T-helper 2 cell treated with Interferon-gamma antibody and Interleukin-4, amounts not matched to agents 100 ng/mL and 5 ng/mL, for 36 hours (primary cell): Measurements from ENCODE around the gene TBC1D20. TPM values are rescaled to one million over a fixed set of nuclear protein-coding genes. Genes with fewer than 3 reads are reported as not detected.

Experiments used
- intact Hi-C: fragments of 100-400 bp; cut with micrococcal nuclease; formaldehyde crosslinking; loops from one replicate; pipeline ENCODE4 v1.15.1; 2023
- total RNA-seq: library from RNA; stranded (reverse); gene quantifications from 2 replicates; pipeline ENCODE4 v1.2.3, GENCODE V29; 2022

Gene TBC1D20
- total RNA-seq, 1 donor from 2014 or later, result 32.2 TPM

DNA sequence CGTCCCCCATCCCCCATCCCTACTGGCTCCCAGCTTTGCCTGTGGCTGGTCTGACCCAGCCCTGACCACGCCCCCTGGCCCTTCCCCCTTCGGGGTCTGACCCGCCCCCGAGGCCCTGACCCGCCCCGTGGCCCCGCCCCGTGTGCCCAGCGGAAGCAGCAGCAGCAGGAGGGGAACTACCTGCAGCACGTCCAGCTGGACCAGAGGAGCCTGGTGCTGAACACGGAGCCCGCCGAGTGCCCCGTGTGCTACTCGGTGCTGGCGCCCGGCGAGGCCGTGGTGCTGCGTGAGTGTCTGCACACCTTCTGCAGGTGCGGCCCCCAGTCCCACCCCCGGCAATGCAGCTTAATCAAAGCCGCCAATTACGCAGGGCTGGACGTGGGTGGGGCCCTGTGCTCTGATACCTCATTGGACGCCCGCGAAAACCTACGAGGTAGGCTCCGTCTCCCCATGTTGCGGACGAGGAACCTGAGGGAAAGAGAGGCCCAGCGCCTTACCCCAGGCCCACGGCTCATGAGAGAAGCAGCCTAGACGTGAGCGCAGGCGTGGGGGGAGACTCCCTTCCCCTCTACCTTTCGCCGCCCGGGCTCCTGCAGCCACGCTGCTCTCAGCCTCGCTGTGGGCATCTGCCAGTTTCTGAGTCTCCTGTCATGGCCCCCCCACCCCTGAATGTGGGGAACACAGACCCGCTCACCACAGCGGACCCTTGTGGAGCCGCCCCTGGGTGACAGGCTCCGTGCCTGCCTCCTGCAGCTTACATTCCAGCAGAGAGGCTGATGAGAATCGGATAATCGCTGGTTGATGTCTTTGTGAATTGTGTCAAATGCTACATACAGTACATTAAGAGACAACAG lies 41.4 kb downstream of the TBC1D20 start:
- intact Hi-C loops, result loop anchor here (5.0 kb wide), 1 partner anchor 59 kb away; no protein-coding TSS in a partner anchor

DNA sequence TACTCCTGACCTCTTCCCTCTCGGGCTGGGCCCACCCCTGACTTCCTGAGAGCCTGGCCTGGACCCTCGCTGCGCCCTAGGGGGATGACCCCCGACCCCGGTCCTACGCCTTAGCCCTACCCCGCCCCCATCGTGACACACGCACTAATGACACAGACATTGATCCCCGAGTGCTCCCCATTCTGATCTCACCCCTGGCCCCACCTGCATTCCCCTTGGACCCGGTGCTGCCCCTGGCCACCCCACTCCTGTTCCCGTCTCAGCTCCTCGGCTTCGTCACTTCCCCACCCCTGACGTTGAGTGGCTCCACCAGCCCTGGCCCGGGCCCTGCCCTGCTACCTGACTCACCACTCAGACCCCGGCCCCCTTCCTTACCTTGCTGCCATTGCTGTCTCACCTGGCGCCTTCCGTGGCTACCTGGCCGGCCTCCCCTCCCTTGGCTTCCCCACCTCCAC lies 42.1 kb downstream of the TBC1D20 start:
- intact Hi-C loops, result loop anchor here (5.0 kb wide), 1 partner anchor 58 kb away; no protein-coding TSS in a partner anchor

- intact Hi-C loops, result loop anchor here (5.0 kb wide), 1 partner anchor 57 kb away; no protein-coding TSS in a partner anchor
Measured at GRCh38 chr20:419556-420165, 42.7 kb downstream of the TBC1D20 start.

GRCh38 chr20:418858-419365 lies 43.4 kb downstream of the TBC1D20 start:
- intact Hi-C loops, result no loop called here

- intact Hi-C loops, result no loop called here
Measured at GRCh38 chr20:417801-418342, 44.5 kb downstream of the TBC1D20 start.

- intact Hi-C loops, result no loop called here
Measured at GRCh38 chr20:416950-417800, 45.2 kb downstream of the TBC1D20 start.

DNA sequence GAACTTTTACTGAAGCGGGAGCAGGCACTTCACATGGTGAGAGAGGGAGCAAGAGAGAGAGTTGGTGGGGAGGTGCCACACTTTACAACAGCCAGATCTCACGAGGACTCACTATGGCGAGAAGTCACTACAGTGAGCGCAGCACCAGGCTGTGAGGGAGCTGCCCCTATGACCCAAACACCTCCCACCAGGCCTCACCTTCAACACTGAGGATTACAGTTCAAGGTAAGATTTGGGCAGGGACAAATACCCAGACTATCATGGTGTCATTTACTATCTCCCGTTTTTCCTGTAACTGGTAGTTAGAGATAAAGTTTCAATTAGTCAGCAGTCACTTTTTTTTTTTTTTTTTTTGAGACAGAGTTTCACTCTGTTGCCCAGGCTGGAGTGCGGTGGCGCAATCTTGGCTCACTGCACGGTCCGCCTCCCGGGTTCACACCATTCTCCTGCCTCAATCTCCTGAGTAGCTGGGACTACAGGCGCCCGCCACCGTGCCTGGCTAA lies 46.5 kb downstream of the TBC1D20 start:
- intact Hi-C loops, result no loop called here

DNA sequence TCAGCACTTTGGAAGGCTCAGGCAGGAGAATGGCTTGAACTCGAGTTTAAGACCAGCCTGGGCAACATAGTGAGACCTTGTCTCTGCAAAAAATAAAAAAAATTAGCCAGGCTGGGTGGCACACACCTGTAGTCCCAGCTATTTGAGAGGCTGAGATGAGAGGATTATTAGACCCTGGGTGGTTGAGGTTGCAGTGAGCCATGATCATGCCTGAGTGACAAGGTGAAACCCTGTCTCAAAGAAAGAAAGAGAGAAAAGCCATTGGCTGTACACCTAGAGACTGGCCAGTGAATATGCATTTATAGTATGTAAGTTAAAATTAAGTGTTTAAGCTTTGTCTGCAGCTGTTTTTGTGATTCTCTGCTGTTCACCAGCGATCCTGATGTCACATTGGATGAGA lies 48.2 kb downstream of the TBC1D20 start:
- intact Hi-C loops, result no loop called here

GRCh38 chr20:412081-412480 lies 50.3 kb downstream of the TBC1D20 start:
- intact Hi-C loops, result no loop called here

- intact Hi-C loops, result loop anchor here (10.0 kb wide), 1 partner anchor 425 kb away; the partner anchor contains the start of gene FAM110A
Measured at GRCh38 chr20:409697-410559, 52.4 kb downstream of the TBC1D20 start.

- intact Hi-C loops, result loop anchor here (1.0 to 10.0 kb wide), 4 partner anchors 24 to 426 kb away; partner anchors contain the start of genes FAM110A and TBC1D20
Measured at GRCh38 chr20:408843-409696, 53.3 kb downstream of the TBC1D20 start.

DNA sequence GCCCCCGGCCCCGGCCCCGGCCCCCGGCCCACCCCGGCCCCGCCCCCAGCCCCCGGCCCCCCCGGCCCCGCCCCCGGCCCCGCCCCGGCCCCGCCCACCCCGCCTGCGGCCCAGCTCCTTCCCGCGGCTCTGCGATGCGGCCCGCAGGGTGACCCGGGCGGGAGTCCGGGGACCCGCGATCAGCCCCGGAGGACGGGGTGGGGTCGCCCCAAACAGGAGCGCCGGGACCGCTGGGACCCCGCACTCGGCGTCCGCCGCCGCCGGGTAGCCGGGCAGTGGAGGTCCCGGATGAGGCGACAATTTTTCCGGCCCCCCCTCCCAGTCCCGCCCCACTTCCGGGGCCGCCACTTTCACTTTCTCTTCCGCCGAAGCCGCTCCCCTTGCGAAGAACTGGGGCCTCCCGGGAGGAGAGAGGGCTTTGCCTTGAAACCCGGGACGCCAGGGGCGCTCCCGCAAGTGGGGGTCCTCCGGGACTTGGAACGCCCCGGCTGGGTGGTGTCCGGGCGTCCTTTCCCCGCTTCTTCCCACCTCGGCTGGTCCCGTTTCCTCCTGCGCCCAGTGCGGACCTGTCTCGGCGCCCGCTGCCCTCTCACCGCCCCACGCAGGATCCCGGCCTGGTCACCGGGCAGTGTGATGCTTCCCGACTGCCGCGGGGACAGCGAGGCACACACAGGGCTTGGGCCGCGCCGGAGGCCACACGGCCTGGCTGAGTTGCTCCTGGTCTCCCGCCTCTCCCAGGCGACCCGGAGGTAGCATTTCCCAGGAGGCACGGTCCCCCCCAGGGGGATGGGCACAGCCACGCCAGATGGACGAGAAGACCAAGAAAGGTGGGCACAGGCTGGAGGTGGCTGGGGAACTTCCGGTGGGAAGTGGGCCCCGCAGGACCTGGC lies 54.1 kb downstream of the TBC1D20 start, which contains the start of gene RBCK1:
RBCK1 (plus strand) TSS at position 347 of the 890 bp plus-strand sequence; CDS start at position 806, 459 bp downstream.
- intact Hi-C loops, result loop anchor here (1.0 to 10.0 kb wide), 6 partner anchors 25 to 427 kb away; partner anchors contain the start of genes FAM110A, NRSN2 and TBC1D20

- intact Hi-C loops, result loop anchor here (1.0 to 10.0 kb wide), 3 partner anchors 53 to 427 kb away; partner anchors contain the start of genes FAM110A and NRSN2
Measured at GRCh38 chr20:407133-407952, 55.0 kb downstream of the TBC1D20 start.

GRCh38 chr20:406200-407132 lies 55.9 kb downstream of the TBC1D20 start:
- intact Hi-C loops, result loop anchor here (1.0 to 10.0 kb wide), 3 partner anchors 52 to 428 kb away; partner anchors contain the start of genes FAM110A and NRSN2

DNA sequence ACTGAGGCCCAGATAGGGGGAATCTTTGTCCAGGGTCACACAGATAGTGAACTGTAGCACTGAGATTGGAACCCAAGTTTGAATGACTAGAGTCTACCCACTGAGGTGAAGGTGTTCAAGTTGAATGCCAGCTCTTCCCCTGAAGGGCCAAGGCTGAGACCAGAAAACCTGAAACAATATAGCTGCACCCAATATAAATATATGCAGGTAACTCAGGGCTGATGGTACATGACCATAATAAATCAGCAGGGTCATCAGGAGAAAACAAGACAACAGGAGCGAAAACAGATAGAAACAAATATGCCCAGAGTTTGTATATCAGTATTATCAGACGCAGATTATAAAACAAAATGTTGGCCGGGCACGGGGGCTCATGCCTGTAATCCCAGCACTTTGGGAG lies 58.2 kb downstream of the TBC1D20 start:
- intact Hi-C loops, result loop anchor here (10.0 kb wide), 1 partner anchor 431 kb away; the partner anchor contains the start of gene FAM110A
